OCI-LY1 (cell line): ENCODE measurements around the gene BTBD19.
"Not testable (repeated sequence)": the region's sequence is repeated elsewhere in the genome, so short reads cannot be mapped to it uniquely, and the experiment has no call there.

Source experiments
- H2AFZ ChIP-seq: fragments of 200-600 bp; sonication (generic), shearing (Covaris generic); 2 replicates; pipeline ENCODE4 v1.6.0; 2014; ENCODE audit warnings: antibody characterized with exemption, mild to moderate bottlenecking, low read length
- H3F3A ChIP-seq: fragments of 200-600 bp; sonication (generic), shearing (Covaris generic); 2 replicates; pipeline ENCODE4 v1.6.0; 2014; ENCODE audit warnings: mild to moderate bottlenecking, antibody characterized with exemption, low read length, moderate library complexity; ENCODE audit not compliant: insufficient read depth
- H3K27ac ChIP-seq: fragments of 200-600 bp; sonication (generic); 2 replicates; pipeline ENCODE4 v1.5.1; 2014; ENCODE audit warnings: low read length, mixed run types, mild to moderate bottlenecking, low read depth; ENCODE audit not compliant: poor library complexity, severe bottlenecking
- H3K27me3 ChIP-seq: fragments of 200-600 bp; sonication (generic); 2 replicates; pipeline ENCODE4 v1.6.0; 2014; ENCODE audit warnings: antibody characterized with exemption, mild to moderate bottlenecking, low read length, moderate library complexity; ENCODE audit not compliant: insufficient read depth
- H3K36me3 ChIP-seq: fragments of 200-600 bp; sonication (generic); 2 replicates; pipeline ENCODE4 v1.6.1; 2014; ENCODE audit warnings: mild to moderate bottlenecking, antibody characterized with exemption, low read length, moderate library complexity, mixed read lengths; ENCODE audit not compliant: insufficient read depth
- H3K4me1 ChIP-seq: fragments of 200-600 bp; sonication (generic); 2 replicates; pipeline ENCODE4 v1.5.1; 2014; ENCODE audit warnings: mild to moderate bottlenecking, low read length, moderate library complexity; ENCODE audit not compliant: insufficient read depth, severe bottlenecking
- H3K4me2 ChIP-seq: fragments of 200-600 bp; sonication (generic), shearing (Covaris generic); 2 replicates; pipeline ENCODE4 v1.6.1; 2014; ENCODE audit warnings: low read length
- H3K4me3 ChIP-seq: fragments of 200-600 bp; sonication (generic); 2 replicates; pipeline ENCODE4 v1.5.1; 2014; ENCODE audit warnings: low read length, low read depth, mild to moderate bottlenecking, mixed read lengths; ENCODE audit not compliant: poor library complexity, severe bottlenecking
- H3K79me2 ChIP-seq: fragments of 200-600 bp; shearing (Covaris generic); 2 replicates; pipeline ENCODE4 v1.6.1; 2016; ENCODE audit warnings: mixed run types, low read length, mixed read lengths; ENCODE audit not compliant: insufficient read depth
- H3K9ac ChIP-seq: fragments of 200-600 bp; sonication (generic), shearing (Covaris generic); 2 replicates; pipeline ENCODE4 v1.6.1; 2014; ENCODE audit warnings: mild to moderate bottlenecking, low read length, mixed read lengths
- H3K9me2 ChIP-seq: fragments of 200-600 bp; sonication (generic), shearing (Covaris generic); 2 replicates; pipeline ENCODE4 v1.6.1; 2014; ENCODE audit warnings: low read depth, mild to moderate bottlenecking, low read length, mixed read lengths
- H3K9me3 ChIP-seq: fragments of 200-600 bp; shearing (Covaris generic); 2 replicates; pipeline ENCODE4 v1.6.1; 2014; ENCODE audit warnings: low read length, mixed read lengths
- H4K20me1 ChIP-seq: fragments of 200-600 bp; sonication (generic), shearing (Covaris generic); 2 replicates; pipeline ENCODE4 v1.6.0; 2016; ENCODE audit warnings: mild to moderate bottlenecking, low read length; ENCODE audit not compliant: insufficient read depth
- EZH2 ChIP-seq: fragments of 200-600 bp; sonication (generic), shearing (Covaris generic); IDR thresholded peaks from 2 replicates; pipeline ENCODE4 v1.8.0; 2017; ENCODE audit warnings: borderline replicate concordance, mixed run types, mild to moderate bottlenecking, antibody characterized with exemption, low read length, moderate library complexity, mixed read lengths
- TF ChIP-seq, protein P1 (sequence below): fragments of 200-600 bp; sonication (generic), shearing (Covaris generic); IDR thresholded peaks from 2 replicates; pipeline ENCODE4 v1.5.1; 2017; ENCODE audit warnings: mild to moderate bottlenecking, antibody characterized with exemption, low read length, moderate library complexity, mixed read lengths

BTBD19 gene

GRCh38 chr1:44832056-44832705 lies 23.9 kb downstream of the BTBD19 start:
- Histone ChIP-seq H3K9me3 (no peaks in the 10 kb centered on the region), H3K27me3 (no peaks in the 10 kb centered on the region), H3K4me3 (no peak overlapping the region), H3K9ac (no peak overlapping the region), H3K4me2 (no peak overlapping the region), H3K36me3 (no peaks in the 10 kb centered on the region; the same call in 1 of the 2 replicates), H3K4me1 (peaks cover 13% of the 10 kb centered on the region), H3K9me2 (no peaks in the 10 kb centered on the region), H3K79me2 (no peaks in the 10 kb centered on the region), H4K20me1 (no peaks in the 10 kb centered on the region), H2AFZ (no peak overlapping the region), H3F3A (no peaks in the 10 kb centered on the region), H3K27ac (no peak overlapping the region)
- TF ChIP-seq, protein P1, sequence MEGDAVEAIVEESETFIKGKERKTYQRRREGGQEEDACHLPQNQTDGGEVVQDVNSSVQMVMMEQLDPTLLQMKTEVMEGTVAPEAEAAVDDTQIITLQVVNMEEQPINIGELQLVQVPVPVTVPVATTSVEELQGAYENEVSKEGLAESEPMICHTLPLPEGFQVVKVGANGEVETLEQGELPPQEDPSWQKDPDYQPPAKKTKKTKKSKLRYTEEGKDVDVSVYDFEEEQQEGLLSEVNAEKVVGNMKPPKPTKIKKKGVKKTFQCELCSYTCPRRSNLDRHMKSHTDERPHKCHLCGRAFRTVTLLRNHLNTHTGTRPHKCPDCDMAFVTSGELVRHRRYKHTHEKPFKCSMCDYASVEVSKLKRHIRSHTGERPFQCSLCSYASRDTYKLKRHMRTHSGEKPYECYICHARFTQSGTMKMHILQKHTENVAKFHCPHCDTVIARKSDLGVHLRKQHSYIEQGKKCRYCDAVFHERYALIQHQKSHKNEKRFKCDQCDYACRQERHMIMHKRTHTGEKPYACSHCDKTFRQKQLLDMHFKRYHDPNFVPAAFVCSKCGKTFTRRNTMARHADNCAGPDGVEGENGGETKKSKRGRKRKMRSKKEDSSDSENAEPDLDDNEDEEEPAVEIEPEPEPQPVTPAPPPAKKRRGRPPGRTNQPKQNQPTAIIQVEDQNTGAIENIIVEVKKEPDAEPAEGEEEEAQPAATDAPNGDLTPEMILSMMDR = no peak

GRCh38 chr1:44834328-44834727 lies 26.0 kb downstream of the BTBD19 start:
- Histone ChIP-seq H3K36me3 (no peaks in the 10 kb centered on the region; the same call in 1 of the 2 replicates), H3K4me2 (no peak overlapping the region), H3F3A (no peaks in the 10 kb centered on the region), H3K4me1 (peaks cover 7% of the 10 kb centered on the region), H3K9me2 (no peaks in the 10 kb centered on the region), H3K27ac (no peak overlapping the region), H2AFZ (no peak overlapping the region), H3K4me3 (no peak overlapping the region), H4K20me1 (no peaks in the 10 kb centered on the region), H3K9ac (no peak overlapping the region), H3K27me3 (no peaks in the 10 kb centered on the region), H3K79me2 (no peaks in the 10 kb centered on the region), H3K9me3 (no peaks in the 10 kb centered on the region)
- TF ChIP-seq, protein P1 = no peak
- no peak for TF ChIP-seq EZH2

GRCh38 chr1:44835738-44836675 lies 27.7 kb downstream of the BTBD19 start:
- Histone ChIP-seq H3K4me2 (peak overlapping the region; percentile 45; the same call in 1 of the 2 replicates), H4K20me1 (no peaks in the 10 kb centered on the region), H2AFZ (peak overlapping the region; percentile 64; the same call in 1 of the 2 replicates), H3F3A (no peaks in the 10 kb centered on the region), H3K4me3 (no peak overlapping the region), H3K27ac (no peak overlapping the region), H3K9ac (peak overlapping the region; percentile 19; the same call in 1 of the 2 replicates), H3K27me3 (no peaks in the 10 kb centered on the region), H3K9me3 (no peaks in the 10 kb centered on the region), H3K36me3 (no peaks in the 10 kb centered on the region), H3K4me1 (peaks cover 7% of the 10 kb centered on the region), H3K79me2 (no peaks in the 10 kb centered on the region), H3K9me2 (no peaks in the 10 kb centered on the region)
- no peak for TF ChIP-seq EZH2
- TF ChIP-seq, protein P1 = peak; percentile 92

DNA sequence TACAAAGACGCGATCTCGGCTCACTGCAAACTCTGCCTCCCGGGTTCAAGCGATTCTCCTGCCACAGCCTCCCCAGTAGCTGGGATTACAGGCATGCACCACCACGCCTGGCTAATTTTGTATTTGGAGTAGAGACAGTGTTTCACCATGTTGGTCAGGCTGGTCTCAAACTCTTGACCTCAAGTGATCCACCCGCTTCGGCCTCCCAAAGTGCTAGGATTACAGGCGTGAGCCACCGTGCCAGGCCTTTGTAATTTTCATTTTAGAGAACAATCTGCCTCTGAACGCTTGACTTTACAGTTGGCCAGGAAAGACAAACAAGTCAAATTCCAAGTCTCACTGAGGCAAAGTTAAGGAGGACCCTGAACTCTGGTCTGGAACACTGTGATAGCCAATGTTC lies 30.0 kb downstream of the BTBD19 start:
- H3K36me3 ChIP-seq, H3K27ac ChIP-seq, H3K79me2 ChIP-seq, H3K27me3 ChIP-seq, H3K9me3 ChIP-seq, H3K9ac ChIP-seq, H3K4me3 ChIP-seq, H4K20me1 ChIP-seq, H3F3A ChIP-seq, H3K4me2 ChIP-seq, H3K9me2 ChIP-seq, H2AFZ ChIP-seq: not testable (repeated sequence)
- peaks cover 16% of the 10 kb centered on the region for H3K4me1 ChIP-seq
